WI38 (cell line): Measurements from ENCODE around the gene CCT7.

Experiments
- H3K4me3 ChIP-seq: 2 replicates; pipeline ENCODE4 v1.5.1; 2011; ENCODE audit warnings: low read depth, mild to moderate bottlenecking, control low read depth, low read length
- TF ChIP-seq, protein P1 (sequence below): IDR thresholded peaks from 2 replicates; pipeline ENCODE4 v1.5.1; 2012; ENCODE audit warnings: low read depth, mild to moderate bottlenecking, control low read depth, low read length

The CCT7 gene

DNA sequence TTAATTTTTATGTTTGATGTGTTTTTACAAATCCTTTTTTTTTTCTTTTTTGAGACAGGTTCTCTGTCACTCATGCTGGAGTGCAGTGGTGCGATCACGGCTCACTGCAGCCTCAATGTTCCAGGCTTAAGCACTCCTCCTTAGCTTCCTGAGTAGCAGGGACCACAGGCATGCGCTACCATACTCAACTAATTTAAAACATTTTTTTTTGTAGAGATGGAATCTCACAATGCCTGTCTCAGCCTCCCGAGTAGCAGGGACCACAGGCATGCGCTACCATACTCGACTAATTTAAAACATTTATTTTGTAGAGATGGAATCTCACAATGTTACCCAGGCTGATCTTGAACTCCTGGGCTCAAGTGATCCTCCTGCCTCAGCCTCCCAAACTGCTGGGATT is 28.5 kb upstream of the CCT7 start:
- no peak overlapping the region for H3K4me3 ChIP-seq
- TF ChIP-seq, protein P1, sequence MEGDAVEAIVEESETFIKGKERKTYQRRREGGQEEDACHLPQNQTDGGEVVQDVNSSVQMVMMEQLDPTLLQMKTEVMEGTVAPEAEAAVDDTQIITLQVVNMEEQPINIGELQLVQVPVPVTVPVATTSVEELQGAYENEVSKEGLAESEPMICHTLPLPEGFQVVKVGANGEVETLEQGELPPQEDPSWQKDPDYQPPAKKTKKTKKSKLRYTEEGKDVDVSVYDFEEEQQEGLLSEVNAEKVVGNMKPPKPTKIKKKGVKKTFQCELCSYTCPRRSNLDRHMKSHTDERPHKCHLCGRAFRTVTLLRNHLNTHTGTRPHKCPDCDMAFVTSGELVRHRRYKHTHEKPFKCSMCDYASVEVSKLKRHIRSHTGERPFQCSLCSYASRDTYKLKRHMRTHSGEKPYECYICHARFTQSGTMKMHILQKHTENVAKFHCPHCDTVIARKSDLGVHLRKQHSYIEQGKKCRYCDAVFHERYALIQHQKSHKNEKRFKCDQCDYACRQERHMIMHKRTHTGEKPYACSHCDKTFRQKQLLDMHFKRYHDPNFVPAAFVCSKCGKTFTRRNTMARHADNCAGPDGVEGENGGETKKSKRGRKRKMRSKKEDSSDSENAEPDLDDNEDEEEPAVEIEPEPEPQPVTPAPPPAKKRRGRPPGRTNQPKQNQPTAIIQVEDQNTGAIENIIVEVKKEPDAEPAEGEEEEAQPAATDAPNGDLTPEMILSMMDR: no peak

DNA sequence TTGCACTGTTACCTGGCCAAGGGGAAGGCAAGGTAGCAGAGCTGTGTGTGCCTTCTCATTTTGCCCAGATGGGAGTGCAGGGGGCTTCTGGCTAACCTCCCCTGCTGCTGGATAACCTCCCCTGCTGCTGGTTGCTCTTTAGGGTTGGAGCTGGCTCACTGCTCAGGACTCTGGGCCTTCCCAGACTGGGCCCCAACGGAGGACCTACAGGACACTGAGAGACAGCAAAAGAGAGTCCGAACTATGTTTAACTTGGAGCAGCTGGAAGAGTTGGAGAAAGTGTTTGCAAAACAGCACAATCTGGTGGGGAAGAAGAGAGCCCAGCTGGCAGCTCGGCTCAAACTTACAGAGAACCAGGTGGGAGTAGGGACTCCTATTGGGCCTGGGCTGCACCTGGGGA is 25.9 kb upstream of the CCT7 start:
- no peak overlapping the region for H3K4me3 ChIP-seq
- TF ChIP-seq, protein P1: no peak

DNA sequence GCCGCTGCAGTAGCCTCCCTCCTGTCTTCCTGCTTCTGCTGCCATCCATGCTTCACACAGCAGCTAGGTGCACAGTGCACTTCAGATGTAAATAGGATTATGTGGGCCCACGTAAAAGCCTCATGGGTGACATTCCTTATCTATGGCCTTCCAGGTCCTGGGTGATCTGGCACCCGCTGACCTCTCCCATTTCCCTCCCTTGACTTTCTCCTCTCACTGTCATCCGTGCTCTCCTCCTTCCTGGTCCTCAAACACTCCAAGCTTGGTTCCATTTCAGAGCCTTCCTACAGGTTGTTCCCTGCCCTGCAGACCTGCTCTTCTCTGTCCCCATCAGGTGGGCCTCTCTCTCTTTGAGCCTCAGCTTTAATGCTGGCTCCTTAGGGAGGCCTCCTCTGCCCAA is 24.1 kb upstream of the CCT7 start:
- no peak overlapping the region for H3K4me3 ChIP-seq
- TF ChIP-seq, protein P1: no peak

DNA sequence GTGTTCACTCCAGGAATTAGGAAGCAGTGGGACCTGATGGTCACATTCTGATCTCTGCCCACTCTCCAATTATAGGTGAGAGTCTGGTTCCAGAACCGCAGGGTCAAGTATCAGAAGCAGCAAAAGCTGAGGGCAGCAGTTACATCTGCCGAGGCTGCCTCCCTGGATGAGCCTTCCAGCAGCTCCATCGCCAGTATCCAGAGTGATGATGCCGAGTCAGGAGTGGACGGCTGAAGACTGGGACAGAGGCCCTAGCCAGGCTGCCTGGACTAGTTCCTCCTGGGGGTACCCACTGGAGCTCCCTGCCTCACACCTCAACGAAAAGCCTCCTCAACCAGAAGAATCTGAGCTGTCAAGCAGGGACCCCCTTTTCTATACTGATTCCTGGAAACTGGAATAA is 23.4 kb upstream of the CCT7 start:
- TF ChIP-seq, protein P1: no peak
- H3K4me3 ChIP-seq: no peak overlapping the region

DNA sequence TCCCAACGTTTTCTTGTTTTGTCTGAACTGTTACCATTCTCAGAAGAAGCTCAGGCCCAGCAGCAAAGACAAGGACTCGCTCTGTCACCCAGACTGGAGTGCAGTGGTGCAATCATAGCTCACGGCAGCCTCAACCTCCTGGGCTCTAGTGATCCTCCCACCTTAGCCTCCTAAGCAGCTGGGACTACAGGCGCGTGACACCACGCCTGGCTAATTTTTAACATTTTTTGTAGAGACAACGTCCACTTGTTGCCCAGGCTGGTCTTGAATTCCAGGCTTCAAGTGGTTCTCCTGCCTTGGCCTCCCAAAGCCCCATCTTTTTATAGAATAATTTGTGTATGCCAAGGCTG is 22.0 kb upstream of the CCT7 start:
- TF ChIP-seq, protein P1: no peak

DNA sequence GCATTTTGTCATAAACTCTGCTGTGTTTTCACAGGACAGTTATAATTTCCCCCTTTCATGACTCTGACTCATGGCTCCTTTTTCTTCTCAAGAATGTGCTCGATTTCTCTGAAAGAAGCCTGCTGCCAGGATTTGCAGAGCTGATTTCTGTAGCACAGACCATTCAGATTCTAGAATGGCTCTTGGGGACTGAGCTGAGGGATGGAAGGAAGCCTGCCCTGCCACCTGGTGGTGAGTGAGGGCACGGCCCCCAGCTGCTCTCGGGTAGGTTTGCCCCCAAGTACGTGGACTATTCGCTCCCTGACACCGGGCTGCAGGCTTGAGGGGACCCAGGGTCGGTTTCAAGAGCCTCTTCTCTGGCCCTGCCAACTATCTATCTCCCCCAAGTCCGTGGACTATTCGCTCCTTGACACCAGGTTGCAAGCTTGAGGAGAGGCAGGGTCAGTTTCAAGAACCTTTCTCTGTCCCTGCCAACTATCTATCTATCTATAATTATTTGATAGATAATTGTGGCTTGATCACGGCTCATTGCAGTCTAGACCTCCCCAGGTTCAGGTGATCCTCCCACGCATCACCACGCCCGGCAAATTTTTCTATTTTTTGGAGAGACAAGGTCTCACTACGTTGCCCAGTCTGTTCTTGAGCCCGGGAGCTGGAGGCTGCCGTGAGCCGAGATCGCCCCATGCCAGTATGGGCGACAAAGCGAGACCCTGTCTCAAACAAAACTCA is 21.5 kb upstream of the CCT7 start:
- H3K4me3 ChIP-seq: no peak overlapping the region
- TF ChIP-seq, protein P1: peak; percentile 97

More for the DNA sequence above, 22.0 kb upstream of the CCT7 start:
- no peak overlapping the region for H3K4me3 ChIP-seq

DNA sequence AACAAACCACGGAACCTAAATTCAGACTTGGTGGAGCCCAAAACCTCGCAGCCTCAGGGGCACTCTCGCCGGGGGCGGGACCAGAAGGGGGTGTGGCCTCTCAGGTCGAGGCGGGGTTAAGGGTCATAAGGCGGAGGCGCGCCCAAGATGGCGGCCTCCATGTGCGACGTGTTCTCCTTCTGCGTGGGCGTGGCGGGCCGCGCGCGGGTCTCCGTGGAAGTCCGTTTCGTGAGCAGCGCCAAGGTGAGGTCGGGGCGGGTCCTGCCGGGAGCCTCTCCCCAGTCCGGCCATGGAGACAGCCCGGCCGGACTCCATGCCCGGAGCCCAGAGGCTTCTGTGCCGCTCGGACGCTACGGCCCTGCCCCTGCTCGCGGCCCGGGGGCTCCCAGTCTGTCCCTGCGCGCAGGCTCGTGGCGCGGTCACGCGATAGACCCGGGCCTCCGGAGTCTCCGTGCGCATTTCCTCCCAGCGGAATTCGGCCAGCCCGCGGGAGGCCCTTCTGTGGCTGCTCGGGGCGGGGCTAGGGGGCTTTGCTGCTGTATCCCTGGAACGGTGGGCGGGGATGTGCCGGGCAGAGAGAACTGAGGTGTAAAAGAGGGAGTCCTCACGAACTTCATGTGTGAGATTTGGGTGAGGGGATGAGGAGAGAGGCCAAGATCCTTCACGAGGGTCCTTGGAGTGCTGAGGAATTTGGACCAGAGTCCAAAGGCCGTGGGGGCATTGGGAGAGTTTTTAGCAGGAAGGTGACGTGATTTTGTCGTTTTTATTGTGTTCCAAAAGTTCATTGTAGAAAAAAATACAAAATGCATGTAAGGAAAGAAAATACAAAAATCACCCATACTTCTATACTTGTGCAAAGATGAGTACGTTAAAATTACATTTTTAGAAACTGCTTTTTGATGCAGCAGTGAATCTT is 19.7 kb upstream of the CCT7 start, which contains the start of gene SMYD5:
Gene SMYD5 (plus strand): TSS at position 126 of the 916 bp plus-strand sequence. CDS start 22 bp downstream, at position 148.
- TF ChIP-seq, protein P1: no peak
- peak within 1 kb of the TSS; percentile 78 for H3K4me3 ChIP-seq
